ENCODE data around the gene SLC7A7. TPM values are rescaled to one million over a fixed set of nuclear protein-coding genes. Genes with fewer than 3 reads are reported as not detected.

The SLC7A7 gene
- total and polyA plus RNA-seq, 2 of the 13 experiments (the other 11 are each of a cell fraction or from before 2014, with no cell fraction given): 0.13 to 0.63 TPM

GRCh38 chr14:22829661-22830442, 14.6 kb upstream of the SLC7A7 start, which contains the start of gene MRPL52 (continued):
- TF ChIP-seq ZNF441 (CRISPR knock-in tag; IDR thresholded peaks at IDR 0.05; ENCODE audit: borderline replicate concordance) (peak; percentile 79), ZNF343 (CRISPR knock-in tag; IDR thresholded peaks at IDR 0.05) (peak; percentile 95), ZSCAN29 (CRISPR knock-in tag; conservative IDR thresholded peaks at IDR 0.05) (peak; percentile 84; the same call in 1 of the 2 replicates), ZBTB39 (CRISPR knock-in tag; IDR thresholded peaks at IDR 0.05) (0 out of 2 replicates have a peak, but pooled peaks have one; percentile 49), NRL (CRISPR knock-in tag; IDR thresholded peaks at IDR 0.05; ENCODE audit: borderline replicate concordance) (no peak; the same call in 1 of the 2 replicates), ZNF350 (CRISPR knock-in tag; IDR thresholded peaks at IDR 0.05; ENCODE audit: borderline replicate concordance, low read depth) (peak; percentile 98), REXO4 (CRISPR knock-in tag; IDR thresholded peaks at IDR 0.05; ENCODE audit: borderline replicate concordance) (0 out of 2 replicates have a peak, but pooled peaks have one; percentile 13), PHF8 (CRISPR knock-in tag; IDR thresholded peaks at IDR 0.05) (peak; percentile 97), SNAPC4 (CRISPR knock-in tag; IDR thresholded peaks at IDR 0.05) (peak; percentile 88), ZBTB10 (CRISPR knock-in tag; IDR thresholded peaks at IDR 0.05; ENCODE audit: borderline replicate concordance) (no peak), ATF1 (CRISPR knock-in tag; IDR thresholded peaks at IDR 0.05) (no peak; the same call in 1 of the 2 replicates), ZBED4 (CRISPR knock-in tag; IDR thresholded peaks at IDR 0.05; ENCODE audit: borderline replicate concordance) (peak; percentile 77; the same call in 1 of the 2 replicates), CHD2 (IDR thresholded peaks at IDR 0.05; ENCODE audit: low read depth, low read length) (peak; percentile 87), ZNF510 (CRISPR knock-in tag; IDR thresholded peaks at IDR 0.05; ENCODE audit: low read depth) (peak; percentile 92; the same call in 1 of the 2 replicates)

Data from HepG2 (cell line).